ENCODE measurements around the gene COL24A1.

- TF ChIP-seq POLR2AphosphoS5 (IDR thresholded peaks at IDR 0.05) (no peak), CTCF (IDR thresholded peaks at IDR 0.05) (no peak), POLR2A (IDR thresholded peaks at IDR 0.05) (no peak)
Measured at GRCh38 chr1:85984636-85985035, 171.9 kb downstream of the COL24A1 start.

Data from breast epithelium (tissue), 3 donors.